ENCODE results near the gene GAPDH. TPM values are rescaled to one million over a fixed set of nuclear protein-coding genes. Genes with fewer than 3 reads are reported as not detected.

The GAPDH gene
- total and polyA plus RNA-seq, 8 donors, result 1,126 to 2,070 (median 1,660) TPM

DNA sequence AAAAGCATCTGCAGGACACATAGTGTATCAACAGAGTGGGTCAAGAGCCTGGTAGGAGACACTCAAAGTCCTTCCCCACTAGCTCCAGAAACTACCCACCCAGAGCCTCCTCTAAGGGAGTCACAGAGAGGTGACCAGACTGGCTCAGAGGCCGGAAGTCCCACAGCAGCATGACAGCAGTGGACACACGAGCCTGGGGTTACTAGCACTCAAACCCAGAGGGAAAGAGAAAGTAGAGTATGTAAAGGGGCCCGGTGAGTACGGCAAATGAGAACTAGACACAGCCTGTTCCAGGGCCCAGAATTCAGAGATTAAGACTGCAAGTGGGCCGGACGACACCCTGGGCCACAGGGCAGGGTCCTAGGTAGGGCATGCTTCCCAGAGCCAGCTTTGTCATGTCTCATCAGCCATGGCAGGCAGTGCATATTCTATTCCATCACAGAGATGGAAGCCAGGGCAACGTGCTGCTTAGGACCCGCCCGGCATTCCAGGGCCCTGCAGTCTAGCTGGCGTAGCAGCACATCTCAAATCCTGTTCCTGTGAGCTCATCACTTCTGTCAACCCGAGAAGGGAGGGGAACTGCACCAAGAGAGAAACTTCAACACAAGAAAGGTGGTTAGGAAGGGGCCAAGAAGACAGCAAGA is 17.3 kb downstream of the GAPDH start:
- H3K4me3 ChIP-seq, result peak overlapping the region in 1 of 2 donors; percentile 6

DNA sequence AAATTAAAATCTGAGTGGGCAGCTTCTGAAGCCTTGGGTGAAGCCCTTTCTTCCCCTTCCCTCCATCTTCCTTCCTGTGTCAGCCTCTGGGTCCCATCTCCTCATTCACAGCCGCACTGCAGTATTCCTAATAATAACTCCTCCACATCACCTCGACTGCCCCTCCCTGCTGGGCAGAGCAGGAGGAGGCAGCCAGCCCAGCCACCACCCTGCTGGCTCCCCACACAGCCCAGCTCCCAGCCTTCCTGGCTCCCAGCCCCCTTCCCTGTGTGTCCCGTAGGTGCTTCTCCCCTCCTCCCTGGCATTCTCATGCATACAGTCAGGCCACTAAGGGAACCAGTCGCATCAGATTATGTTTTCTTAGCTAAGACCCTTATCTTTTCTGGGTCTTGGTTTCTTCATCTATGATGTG is 17.8 kb downstream of the GAPDH start:
- H3K36me3 ChIP-seq, result peaks cover 0 to 38% of the 10 kb centered on the region in 2 donors

More for the DNA sequence above, 17.3 kb downstream of the GAPDH start:
- peaks cover 0 to 38% of the 10 kb centered on the region in 2 donors for H3K36me3 ChIP-seq
- no peak for ATAC-seq
- peak in 1 of 4 donors; percentile 25 for DNase-seq
- intact Hi-C loops (cut with DNase I), result no loop called here
- H3K9me3 ChIP-seq, result no peaks in the 10 kb centered on the region
- H3K4me1 ChIP-seq, result peaks cover 25 to 84% of the 10 kb centered on the region in 2 donors
- peak overlapping the region; percentile 63 to 95 for H3K27ac ChIP-seq
- H3K27me3 ChIP-seq, result no peaks in the 10 kb centered on the region
- TF ChIP-seq, protein P1, sequence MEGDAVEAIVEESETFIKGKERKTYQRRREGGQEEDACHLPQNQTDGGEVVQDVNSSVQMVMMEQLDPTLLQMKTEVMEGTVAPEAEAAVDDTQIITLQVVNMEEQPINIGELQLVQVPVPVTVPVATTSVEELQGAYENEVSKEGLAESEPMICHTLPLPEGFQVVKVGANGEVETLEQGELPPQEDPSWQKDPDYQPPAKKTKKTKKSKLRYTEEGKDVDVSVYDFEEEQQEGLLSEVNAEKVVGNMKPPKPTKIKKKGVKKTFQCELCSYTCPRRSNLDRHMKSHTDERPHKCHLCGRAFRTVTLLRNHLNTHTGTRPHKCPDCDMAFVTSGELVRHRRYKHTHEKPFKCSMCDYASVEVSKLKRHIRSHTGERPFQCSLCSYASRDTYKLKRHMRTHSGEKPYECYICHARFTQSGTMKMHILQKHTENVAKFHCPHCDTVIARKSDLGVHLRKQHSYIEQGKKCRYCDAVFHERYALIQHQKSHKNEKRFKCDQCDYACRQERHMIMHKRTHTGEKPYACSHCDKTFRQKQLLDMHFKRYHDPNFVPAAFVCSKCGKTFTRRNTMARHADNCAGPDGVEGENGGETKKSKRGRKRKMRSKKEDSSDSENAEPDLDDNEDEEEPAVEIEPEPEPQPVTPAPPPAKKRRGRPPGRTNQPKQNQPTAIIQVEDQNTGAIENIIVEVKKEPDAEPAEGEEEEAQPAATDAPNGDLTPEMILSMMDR (IDR thresholded peaks at IDR 0.05), result no peak

DNA sequence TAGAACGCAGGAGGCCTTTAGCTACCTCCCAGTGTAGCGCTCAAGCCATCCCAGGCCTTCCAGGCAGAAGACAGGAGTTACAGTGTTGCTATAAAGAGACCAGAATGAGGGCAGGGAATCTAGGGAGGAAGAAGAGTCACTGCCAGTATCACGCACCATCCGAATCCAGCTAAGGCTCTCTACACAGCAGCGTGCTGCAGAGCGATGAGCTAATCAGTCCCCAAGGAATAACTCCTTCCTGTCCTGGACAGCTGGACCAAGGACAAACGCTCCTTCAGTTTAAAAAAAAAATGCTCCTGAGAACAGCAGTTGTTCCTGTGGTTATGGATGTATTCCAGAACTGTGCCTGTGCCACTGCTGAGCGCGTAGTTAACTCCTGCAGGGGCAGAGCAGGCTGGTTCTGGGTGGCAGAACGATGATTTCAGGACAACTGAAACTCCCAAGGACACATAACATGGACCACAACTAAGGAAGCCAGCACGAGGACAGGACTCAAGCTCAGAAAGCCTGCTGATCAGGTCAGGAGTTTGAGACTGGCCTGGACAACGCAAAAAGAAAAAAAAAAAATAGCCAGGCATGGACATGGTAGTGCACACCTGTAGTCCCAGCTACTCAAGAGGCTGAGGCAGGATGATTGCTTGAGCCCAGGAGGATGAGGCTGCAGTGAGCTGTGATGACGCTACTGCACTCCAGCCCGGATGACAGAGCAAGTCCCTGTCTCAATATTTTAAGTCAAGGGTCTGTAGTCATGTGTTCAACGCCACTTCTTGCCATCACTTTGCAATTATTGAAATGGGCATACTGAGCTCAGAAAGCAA is 18.9 kb downstream of the GAPDH start:
- no peaks in the 10 kb centered on the region for H3K9me3 ChIP-seq
- ATAC-seq (peak; percentile 2), DNase-seq (peak in 1 of 4 donors; percentile 11)
- H3K4me3 ChIP-seq, result peak overlapping the region in 1 of 2 donors; percentile 86
- H3K27me3 ChIP-seq, result no peaks in the 10 kb centered on the region
- peaks cover 25 to 85% of the 10 kb centered on the region in 2 donors for H3K4me1 ChIP-seq
- H3K27ac ChIP-seq, result peak overlapping the region; percentile 63 to 95
- peaks cover 0 to 34% of the 10 kb centered on the region in 2 donors for H3K36me3 ChIP-seq
- TF ChIP-seq, protein P1 (IDR thresholded peaks at IDR 0.05), result no peak
- intact Hi-C loops (cut with DNase I), result no loop called here

More for the DNA sequence above, 17.8 kb downstream of the GAPDH start:
- peak overlapping the region; percentile 63 to 95 for H3K27ac ChIP-seq
- peaks cover 25 to 84% of the 10 kb centered on the region in 2 donors for H3K4me1 ChIP-seq
- no peaks in the 10 kb centered on the region for H3K27me3 ChIP-seq
- intact Hi-C loops (cut with DNase I), result no loop called here
- no peaks in the 10 kb centered on the region for H3K9me3 ChIP-seq
- no peak overlapping the region for H3K4me3 ChIP-seq
- TF ChIP-seq, protein P1 (IDR thresholded peaks at IDR 0.05), result no peak
- peak in 1 of 4 donors; percentile 55 for DNase-seq
- no peak for ATAC-seq

- Histone ChIP-seq H3K4me1 (peaks cover 25 to 76% of the 10 kb centered on the region in 2 donors), H3K27ac (peak overlapping the region; percentile 46 to 78), H3K36me3 (peaks cover 0 to 32% of the 10 kb centered on the region in 2 donors), H3K27me3 (no peaks in the 10 kb centered on the region), H3K9me3 (no peaks in the 10 kb centered on the region), H3K4me3 (peak overlapping the region; percentile 59 to 86)
- TF ChIP-seq, protein P1 (IDR thresholded peaks at IDR 0.05), result peak in 1 of 2 donors; percentile 69
- ATAC-seq, result peak; percentile 64
- intact Hi-C loops (cut with DNase I), result no loop called here
- peak; percentile 54 to 74 (median 70) for DNase-seq
These were observed 20.1 kb downstream of the GAPDH start for GRCh38 chr12:6554168-6555017.

Data from left lung (tissue), 10 donors.